ENCODE data around the gene ORC3.
"Not testable (repeated sequence)": the region's sequence is repeated elsewhere in the genome, so short reads cannot be mapped to it uniquely, and the experiment has no call there.

Gene ORC3

GRCh38 chr6:87608802-87609201, 18.9 kb downstream of the ORC3 start:
- Histone ChIP-seq H3K4me1 (ENCODE audit: control insufficient read depth, insufficient read depth, low read length) (peaks cover 6% of the 10 kb centered on the region), H3K9me3 (ENCODE audit: control insufficient read depth, insufficient read depth, low read length) (no peaks in the 10 kb centered on the region), H3K9ac (ENCODE audit: low read depth, low read length) (no peak overlapping the region), H3K4me3 (ENCODE audit: low read depth, low read length) (no peak overlapping the region), H3K27me3 (ENCODE audit: control insufficient read depth, insufficient read depth, low read length) (no peaks in the 10 kb centered on the region), H3K36me3 (ENCODE audit: control insufficient read depth, insufficient read depth, low read length) (peaks cover 14% of the 10 kb centered on the region)

GRCh38 chr6:87613018-87613417, 23.1 kb downstream of the ORC3 start:
- not testable (repeated sequence) for H3K4me3 ChIP-seq (ENCODE audit: low read depth, low read length); H3K9me3 ChIP-seq (ENCODE audit: control insufficient read depth, insufficient read depth, low read length); H3K27me3 ChIP-seq (ENCODE audit: control insufficient read depth, insufficient read depth, low read length); H3K9ac ChIP-seq (ENCODE audit: low read depth, low read length); H3K4me1 ChIP-seq (ENCODE audit: control insufficient read depth, insufficient read depth, low read length)
- peaks cover 13% of the 10 kb centered on the region for H3K36me3 ChIP-seq (ENCODE audit: control insufficient read depth, insufficient read depth, low read length)

GRCh38 chr6:87617405-87617804, 27.5 kb downstream of the ORC3 start:
- no peaks in the 10 kb centered on the region for H3K4me1 ChIP-seq (ENCODE audit: control insufficient read depth, insufficient read depth, low read length)
- no peaks in the 10 kb centered on the region for H3K27me3 ChIP-seq (ENCODE audit: control insufficient read depth, insufficient read depth, low read length)
- H3K4me3 ChIP-seq (ENCODE audit: low read depth, low read length), result no peak overlapping the region
- peaks cover 14% of the 10 kb centered on the region for H3K36me3 ChIP-seq (ENCODE audit: control insufficient read depth, insufficient read depth, low read length)
- no peak overlapping the region for H3K9ac ChIP-seq (ENCODE audit: low read depth, low read length)
- H3K9me3 ChIP-seq (ENCODE audit: control insufficient read depth, insufficient read depth, low read length), result no peaks in the 10 kb centered on the region

GRCh38 chr6:87618531-87618930, 28.6 kb downstream of the ORC3 start:
- H3K4me1 ChIP-seq (ENCODE audit: control insufficient read depth, insufficient read depth, low read length), result no peaks in the 10 kb centered on the region
- H3K36me3 ChIP-seq (ENCODE audit: control insufficient read depth, insufficient read depth, low read length), result peaks cover 16% of the 10 kb centered on the region
- no peak overlapping the region for H3K9ac ChIP-seq (ENCODE audit: low read depth, low read length)
- H3K4me3 ChIP-seq (ENCODE audit: low read depth, low read length), result no peak overlapping the region
- no peaks in the 10 kb centered on the region for H3K27me3 ChIP-seq (ENCODE audit: control insufficient read depth, insufficient read depth, low read length)
- H3K9me3 ChIP-seq (ENCODE audit: control insufficient read depth, insufficient read depth, low read length), result no peaks in the 10 kb centered on the region

- H3K4me3 ChIP-seq (ENCODE audit: low read depth, low read length), result no peak overlapping the region
- peaks cover 10% of the 10 kb centered on the region for H3K36me3 ChIP-seq (ENCODE audit: control insufficient read depth, insufficient read depth, low read length)
- no peaks in the 10 kb centered on the region for H3K27me3 ChIP-seq (ENCODE audit: control insufficient read depth, insufficient read depth, low read length)
- H3K9ac ChIP-seq (ENCODE audit: low read depth, low read length), result no peak overlapping the region
- H3K4me1 ChIP-seq (ENCODE audit: control insufficient read depth, insufficient read depth, low read length), result no peaks in the 10 kb centered on the region
- H3K9me3 ChIP-seq (ENCODE audit: control insufficient read depth, insufficient read depth, low read length), result no peaks in the 10 kb centered on the region
These were observed 33.3 kb downstream of the ORC3 start for GRCh38 chr6:87623248-87623647.

- Histone ChIP-seq H3K4me3 (ENCODE audit: low read depth, low read length) (no peak overlapping the region), H3K36me3 (ENCODE audit: control insufficient read depth, insufficient read depth, low read length) (no peaks in the 10 kb centered on the region), H3K27me3 (ENCODE audit: control insufficient read depth, insufficient read depth, low read length) (no peaks in the 10 kb centered on the region), H3K9me3 (ENCODE audit: control insufficient read depth, insufficient read depth, low read length) (no peaks in the 10 kb centered on the region), H3K4me1 (ENCODE audit: control insufficient read depth, insufficient read depth, low read length) (no peaks in the 10 kb centered on the region), H3K9ac (ENCODE audit: low read depth, low read length) (no peak overlapping the region)
These were observed 38.5 kb downstream of the ORC3 start for GRCh38 chr6:87628424-87628823.

- H3K27me3 ChIP-seq (ENCODE audit: control insufficient read depth, insufficient read depth, low read length), result no peaks in the 10 kb centered on the region
- H3K9ac ChIP-seq (ENCODE audit: low read depth, low read length), result no peak overlapping the region
- H3K9me3 ChIP-seq (ENCODE audit: control insufficient read depth, insufficient read depth, low read length), result no peaks in the 10 kb centered on the region
- H3K36me3 ChIP-seq (ENCODE audit: control insufficient read depth, insufficient read depth, low read length), result no peaks in the 10 kb centered on the region
- no peak overlapping the region for H3K4me3 ChIP-seq (ENCODE audit: low read depth, low read length)
- H3K4me1 ChIP-seq (ENCODE audit: control insufficient read depth, insufficient read depth, low read length), result no peaks in the 10 kb centered on the region
These were observed 38.9 kb downstream of the ORC3 start for GRCh38 chr6:87628881-87629280.

GRCh38 chr6:87630746-87631145, 40.8 kb downstream of the ORC3 start:
- Histone ChIP-seq H3K4me1 (ENCODE audit: control insufficient read depth, insufficient read depth, low read length) (no peaks in the 10 kb centered on the region), H3K4me3 (ENCODE audit: low read depth, low read length) (no peak overlapping the region), H3K9ac (ENCODE audit: low read depth, low read length) (no peak overlapping the region), H3K9me3 (ENCODE audit: control insufficient read depth, insufficient read depth, low read length) (no peaks in the 10 kb centered on the region), H3K36me3 (ENCODE audit: control insufficient read depth, insufficient read depth, low read length) (no peaks in the 10 kb centered on the region), H3K27me3 (ENCODE audit: control insufficient read depth, insufficient read depth, low read length) (no peaks in the 10 kb centered on the region)

GRCh38 chr6:87633851-87634250, 43.9 kb downstream of the ORC3 start:
- Histone ChIP-seq H3K4me1 (ENCODE audit: control insufficient read depth, insufficient read depth, low read length) (no peaks in the 10 kb centered on the region), H3K27me3 (ENCODE audit: control insufficient read depth, insufficient read depth, low read length) (no peaks in the 10 kb centered on the region), H3K4me3 (ENCODE audit: low read depth, low read length) (no peak overlapping the region), H3K36me3 (ENCODE audit: control insufficient read depth, insufficient read depth, low read length) (peaks cover 6% of the 10 kb centered on the region), H3K9ac (ENCODE audit: low read depth, low read length) (no peak overlapping the region), H3K9me3 (ENCODE audit: control insufficient read depth, insufficient read depth, low read length) (no peaks in the 10 kb centered on the region)

GRCh38 chr6:87636315-87636714, 46.4 kb downstream of the ORC3 start:
- Histone ChIP-seq H3K4me3 (ENCODE audit: low read depth, low read length) (no peak overlapping the region), H3K36me3 (ENCODE audit: control insufficient read depth, insufficient read depth, low read length) (peaks cover 6% of the 10 kb centered on the region), H3K4me1 (ENCODE audit: control insufficient read depth, insufficient read depth, low read length) (no peaks in the 10 kb centered on the region), H3K9me3 (ENCODE audit: control insufficient read depth, insufficient read depth, low read length) (no peaks in the 10 kb centered on the region), H3K9ac (ENCODE audit: low read depth, low read length) (no peak overlapping the region), H3K27me3 (ENCODE audit: control insufficient read depth, insufficient read depth, low read length) (no peaks in the 10 kb centered on the region)

GRCh38 chr6:87637106-87637505, 47.2 kb downstream of the ORC3 start:
- no peaks in the 10 kb centered on the region for H3K9me3 ChIP-seq (ENCODE audit: control insufficient read depth, insufficient read depth, low read length)
- no peak overlapping the region for H3K4me3 ChIP-seq (ENCODE audit: low read depth, low read length)
- H3K36me3 ChIP-seq (ENCODE audit: control insufficient read depth, insufficient read depth, low read length), result peaks cover 6% of the 10 kb centered on the region
- H3K4me1 ChIP-seq (ENCODE audit: control insufficient read depth, insufficient read depth, low read length), result no peaks in the 10 kb centered on the region
- H3K9ac ChIP-seq (ENCODE audit: low read depth, low read length), result no peak overlapping the region
- no peaks in the 10 kb centered on the region for H3K27me3 ChIP-seq (ENCODE audit: control insufficient read depth, insufficient read depth, low read length)

GRCh38 chr6:87639373-87639772, 49.4 kb downstream of the ORC3 start:
- no peaks in the 10 kb centered on the region for H3K27me3 ChIP-seq (ENCODE audit: control insufficient read depth, insufficient read depth, low read length)
- H3K4me3 ChIP-seq (ENCODE audit: low read depth, low read length), result no peak overlapping the region
- H3K9me3 ChIP-seq (ENCODE audit: control insufficient read depth, insufficient read depth, low read length), result no peaks in the 10 kb centered on the region
- no peak overlapping the region for H3K9ac ChIP-seq (ENCODE audit: low read depth, low read length)
- H3K4me1 ChIP-seq (ENCODE audit: control insufficient read depth, insufficient read depth, low read length), result no peaks in the 10 kb centered on the region
- peaks cover 6% of the 10 kb centered on the region for H3K36me3 ChIP-seq (ENCODE audit: control insufficient read depth, insufficient read depth, low read length)
